BE2C (cell line): Measurements from ENCODE around the gene CCDC136.

ENCODE experiments used
- DNase-seq: peaks from one replicate; pipeline ENCODE4 v3.0.0-alpha.2; 2020
- H3K27me3 ChIP-seq: fragments of 250-450 bp; sonication (Bioruptor Pico); 2 replicates; pipeline ENCODE4 v1.5.1; 2020; ENCODE audit warnings: mild to moderate bottlenecking
- H3K36me3 ChIP-seq: fragments of 250-450 bp; sonication (Bioruptor Pico); 2 replicates; pipeline ENCODE4 v1.5.1; 2020; ENCODE audit warnings: mild to moderate bottlenecking
- H3K4me1 ChIP-seq: fragments of 250-450 bp; sonication (Bioruptor Pico); 2 replicates; pipeline ENCODE4 v1.5.1; 2020
- H3K4me3 ChIP-seq: 2 replicates; pipeline ENCODE4 v1.5.1; 2011; ENCODE audit warnings: low read depth, low read length
- H3K9me3 ChIP-seq: fragments of 250-450 bp; sonication (Bioruptor Pico); 2 replicates; pipeline ENCODE4 v1.5.1; 2020
- CTCF ChIP-seq: IDR thresholded peaks from 2 replicates; pipeline ENCODE4 v1.5.1; 2012; ENCODE audit warnings: mild to moderate bottlenecking, low read depth, low read length

The CCDC136 gene

DNA sequence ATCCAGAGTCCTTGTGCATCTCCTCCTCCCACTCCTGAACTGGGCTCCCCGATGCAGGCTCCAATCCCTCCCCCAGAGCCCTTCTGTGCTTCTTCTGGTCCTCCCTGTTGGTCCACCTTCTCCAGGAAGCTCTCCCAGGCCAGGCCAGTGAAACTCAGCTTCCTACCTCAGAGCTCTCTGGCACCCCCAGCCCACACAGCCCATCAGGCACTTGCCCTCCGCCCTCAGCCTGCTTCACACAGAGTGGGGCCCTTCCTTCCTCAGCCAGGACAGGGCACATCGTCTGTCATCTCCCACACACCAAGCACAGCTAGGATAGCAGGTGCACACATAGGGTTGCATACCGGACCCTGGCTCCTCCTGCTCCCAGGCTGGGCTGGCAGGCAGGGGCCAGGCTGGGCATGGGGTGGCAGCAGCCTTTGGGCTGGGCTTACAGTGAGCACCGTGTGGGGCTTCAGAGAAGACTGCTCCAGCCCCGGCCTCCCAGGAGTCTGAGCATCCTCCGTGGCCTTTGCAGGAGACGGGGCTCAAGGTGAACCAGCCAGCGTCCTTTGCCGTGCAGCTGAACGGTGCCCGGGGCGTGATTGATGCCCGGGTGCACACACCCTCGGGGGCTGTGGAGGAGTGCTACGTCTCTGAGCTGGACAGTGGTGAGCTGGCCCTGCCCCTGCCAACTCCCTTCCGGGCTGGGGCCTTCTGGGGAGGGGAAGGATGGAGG, 64.4 kb downstream of the CCDC136 start:
- peaks cover 30% of the 10 kb centered on the region for H3K36me3 ChIP-seq
- H3K9me3 ChIP-seq = no peaks in the 10 kb centered on the region
- H3K27me3 ChIP-seq = no peaks in the 10 kb centered on the region
- no peak for DNase-seq
- no peak overlapping the region for H3K4me3 ChIP-seq
- H3K4me1 ChIP-seq = 0 out of 2 replicates have a peak, but pooled peaks cover 4% of the 10 kb centered on the region
- no peak for TF ChIP-seq CTCF

DNA sequence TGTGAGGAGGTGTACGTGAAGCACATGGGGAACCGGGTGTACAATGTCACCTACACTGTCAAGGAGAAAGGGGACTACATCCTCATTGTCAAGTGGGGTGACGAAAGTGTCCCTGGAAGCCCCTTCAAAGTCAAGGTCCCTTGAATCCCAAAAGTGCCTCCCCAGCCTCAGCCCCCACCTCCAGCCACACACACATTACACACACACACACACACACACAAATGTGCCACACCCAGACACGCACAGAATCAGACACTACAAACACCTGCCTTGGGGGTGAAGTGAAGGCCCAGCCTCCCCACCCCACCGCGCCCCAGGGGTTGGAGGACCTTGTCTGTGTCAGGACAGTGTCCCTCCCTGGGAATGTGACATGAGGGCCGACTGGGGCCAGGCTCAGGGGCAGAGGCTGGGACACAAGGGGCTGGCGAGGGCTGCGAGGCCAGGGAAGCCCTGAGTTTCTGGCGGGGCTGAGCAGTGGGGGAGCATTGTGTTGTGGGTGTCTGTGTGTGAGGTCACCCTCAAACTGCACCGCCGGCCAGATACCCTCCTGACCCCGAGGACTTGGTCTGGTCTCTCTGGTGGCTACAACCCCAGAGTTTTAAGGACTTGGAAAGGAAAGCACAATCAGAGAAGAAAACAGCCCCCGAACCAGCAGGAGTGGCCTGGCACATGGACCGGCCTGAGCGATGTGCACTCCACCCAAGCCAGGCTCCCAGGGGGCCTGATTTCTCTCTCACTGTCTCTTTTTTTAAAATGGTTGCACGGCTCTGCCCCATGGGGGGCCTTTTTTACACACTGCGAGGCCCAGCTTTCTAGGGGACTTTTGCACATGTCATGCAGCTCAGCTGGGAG, 66.8 kb downstream of the CCDC136 start:
- Histone ChIP-seq H3K27me3 (no peaks in the 10 kb centered on the region), H3K4me1 (0 out of 2 replicates have a peak, but pooled peaks cover 4% of the 10 kb centered on the region), H3K4me3 (no peak overlapping the region), H3K36me3 (peaks cover 9% of the 10 kb centered on the region; the same call in 1 of the 2 replicates), H3K9me3 (no peaks in the 10 kb centered on the region)
- TF ChIP-seq CTCF = no peak
- DNase-seq = no peak

GRCh38 chr7:128859232-128860157, 67.7 kb downstream of the CCDC136 start:
- Histone ChIP-seq H3K4me1 (peaks cover 8% of the 10 kb centered on the region; the same call in 1 of the 2 replicates), H3K27me3 (no peaks in the 10 kb centered on the region), H3K36me3 (peaks cover 6% of the 10 kb centered on the region; the same call in 1 of the 2 replicates), H3K4me3 (no peak overlapping the region), H3K9me3 (no peaks in the 10 kb centered on the region)
- TF ChIP-seq CTCF = no peak
- no peak for DNase-seq

DNA sequence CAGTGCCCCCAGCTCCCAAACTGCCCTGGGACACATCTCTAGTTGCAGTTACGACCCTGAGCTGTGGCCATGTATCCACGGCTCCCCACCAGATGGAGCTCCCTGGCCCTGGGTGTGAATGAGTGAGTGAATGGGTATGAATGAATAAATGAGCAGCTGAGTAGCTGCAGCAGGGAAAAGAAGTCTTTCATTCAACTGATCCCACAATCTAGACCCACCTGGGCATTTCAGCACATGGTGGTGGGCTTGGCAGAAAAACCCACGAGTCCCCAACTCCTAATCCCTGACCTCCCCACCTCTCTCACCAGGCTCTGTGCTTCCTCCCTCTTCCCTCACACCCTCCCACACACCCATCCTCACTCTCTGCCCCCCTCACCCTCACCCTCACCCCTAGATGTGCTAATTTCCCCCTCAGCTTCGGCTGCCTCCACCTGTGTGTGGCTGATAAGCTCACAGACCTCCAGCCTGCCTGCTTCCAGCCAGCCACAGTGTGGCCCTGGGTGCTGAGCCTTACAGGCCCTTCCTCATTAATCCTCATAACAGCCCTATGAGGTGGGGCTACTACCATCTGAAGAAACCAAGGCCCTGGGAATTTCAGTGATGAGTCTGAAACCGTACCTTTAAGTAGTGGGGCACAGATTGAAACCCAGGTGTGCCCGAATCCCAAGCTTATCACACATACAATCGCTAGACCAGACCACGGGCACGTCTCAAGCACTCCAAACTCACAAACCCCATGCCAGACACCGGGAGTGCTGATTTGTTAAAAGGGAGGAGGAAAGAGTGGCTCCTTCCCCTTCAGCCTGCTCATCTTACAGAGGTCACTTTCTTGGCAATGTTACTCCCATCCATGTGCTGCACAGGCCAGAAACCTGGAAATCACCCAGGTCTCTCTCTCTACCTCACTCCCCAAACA, 68.6 kb downstream of the CCDC136 start:
- Histone ChIP-seq H3K27me3 (no peaks in the 10 kb centered on the region), H3K36me3 (peaks cover 9% of the 10 kb centered on the region), H3K9me3 (no peaks in the 10 kb centered on the region), H3K4me1 (peaks cover 8% of the 10 kb centered on the region; the same call in 1 of the 2 replicates), H3K4me3 (no peak overlapping the region)
- DNase-seq = no peak
- peak; percentile 39 for TF ChIP-seq CTCF

GRCh38 chr7:128861957-128862570, 70.3 kb downstream of the CCDC136 start:
- Histone ChIP-seq H3K9me3 (no peaks in the 10 kb centered on the region), H3K27me3 (no peaks in the 10 kb centered on the region), H3K4me3 (peak overlapping the region; percentile 82), H3K36me3 (peaks cover 13% of the 10 kb centered on the region), H3K4me1 (peaks cover 8% of the 10 kb centered on the region; the same call in 1 of the 2 replicates)
- DNase-seq = no peak
- TF ChIP-seq CTCF = no peak
